Retinal pigment epithelial cell (primary cell): ENCODE results near the gene PRDM16.

Source experiments
- DNase-seq: peaks from one replicate; pipeline ENCODE4 v3.0.0-alpha.2; 2010; ENCODE audit warnings: low read depth
- H3K4me3 ChIP-seq: 2 replicates; pipeline ENCODE4 v1.5.1; 2011; ENCODE audit warnings: mild to moderate bottlenecking, low read length, control low read depth, moderate library complexity
- CTCF ChIP-seq: conservative IDR thresholded peaks from 2 replicates; pipeline ENCODE4 v1.5.1; 2011; ENCODE audit warnings: low read depth, low read length, control low read depth, inconsistent platforms

PRDM16 gene

GRCh38 chr1:3480369-3480719 is 411.3 kb downstream of the PRDM16 start:
- H3K4me3 ChIP-seq = no peak overlapping the region
- DNase-seq = no peak
- TF ChIP-seq CTCF = no peak

GRCh38 chr1:3481046-3481445 is 412.0 kb downstream of the PRDM16 start:
- DNase-seq = no peak
- H3K4me3 ChIP-seq = no peak overlapping the region
- no peak for TF ChIP-seq CTCF

GRCh38 chr1:3481836-3482375 is 412.9 kb downstream of the PRDM16 start:
- DNase-seq = no peak
- no peak for TF ChIP-seq CTCF

GRCh38 chr1:3482378-3482849 is 413.4 kb downstream of the PRDM16 start:
- no peak overlapping the region for H3K4me3 ChIP-seq
- peak; percentile 26 for TF ChIP-seq CTCF
- no peak for DNase-seq

More at GRCh38 chr1:3481836-3482375, 412.9 kb downstream of the PRDM16 start:
- H3K4me3 ChIP-seq = no peak overlapping the region

- no peak overlapping the region for H3K4me3 ChIP-seq
- no peak for TF ChIP-seq CTCF
- DNase-seq = no peak
Observed at GRCh38 chr1:3483380-3483779, 414.4 kb downstream of the PRDM16 start.

GRCh38 chr1:3483801-3484444 is 414.9 kb downstream of the PRDM16 start:
- peak; percentile 91 for TF ChIP-seq CTCF
- H3K4me3 ChIP-seq = no peak overlapping the region
- no peak for DNase-seq

- no peak for DNase-seq
- no peak overlapping the region for H3K4me3 ChIP-seq
- TF ChIP-seq CTCF = no peak
Observed at GRCh38 chr1:3485016-3485415, 416.0 kb downstream of the PRDM16 start.
